PC-3 (cell line): ENCODE measurements around the gene CCDC82.

ENCODE experiments used
- CTCF ChIP-seq: fragments of 300-600 bp; sonication (generic); conservative IDR thresholded peaks from 2 replicates; pipeline ENCODE4 v1.5.1; 2017; ENCODE audit warnings: antibody characterized with exemption, low read depth, mild to moderate bottlenecking, low read length
- EZH2 ChIP-seq: fragments of 300-600 bp; sonication (generic); IDR thresholded peaks from one replicate; pipeline ENCODE4 v1.6.1; 2017; ENCODE audit warnings: antibody characterized with exemption, mild to moderate bottlenecking, low read length; ENCODE audit not compliant: unreplicated experiment

GRCh38 chr11:96388891-96389719 is 607 bp downstream of the CCDC82 start:
- no peak for TF ChIP-seq CTCF
- no peak for TF ChIP-seq EZH2
